Posterior cingulate gyrus (tissue), 11 donors: ENCODE data around the gene VTCN1.
A peak's percentile ranks its signal among the peaks of the same experiment; 100 is the strongest.
"Not testable (repeated sequence)": the region's sequence is repeated elsewhere in the genome, so short reads cannot be mapped to it uniquely, and the experiment has no call there.

ENCODE experiments used
- DNase-seq, 10 donors: peaks; one replicate each; pipeline versions ENCODE4 v3.0.0 to v3.0.0-alpha.2; 2020 to 2021; ENCODE audit warnings: mixed read lengths in 3 of 10
- intact Hi-C: fragments of 100-400 bp; cut with DNase I; formaldehyde crosslinking; loops from one replicate; pipeline ENCODE4 v1.15.1; 2023

Gene VTCN1

DNA sequence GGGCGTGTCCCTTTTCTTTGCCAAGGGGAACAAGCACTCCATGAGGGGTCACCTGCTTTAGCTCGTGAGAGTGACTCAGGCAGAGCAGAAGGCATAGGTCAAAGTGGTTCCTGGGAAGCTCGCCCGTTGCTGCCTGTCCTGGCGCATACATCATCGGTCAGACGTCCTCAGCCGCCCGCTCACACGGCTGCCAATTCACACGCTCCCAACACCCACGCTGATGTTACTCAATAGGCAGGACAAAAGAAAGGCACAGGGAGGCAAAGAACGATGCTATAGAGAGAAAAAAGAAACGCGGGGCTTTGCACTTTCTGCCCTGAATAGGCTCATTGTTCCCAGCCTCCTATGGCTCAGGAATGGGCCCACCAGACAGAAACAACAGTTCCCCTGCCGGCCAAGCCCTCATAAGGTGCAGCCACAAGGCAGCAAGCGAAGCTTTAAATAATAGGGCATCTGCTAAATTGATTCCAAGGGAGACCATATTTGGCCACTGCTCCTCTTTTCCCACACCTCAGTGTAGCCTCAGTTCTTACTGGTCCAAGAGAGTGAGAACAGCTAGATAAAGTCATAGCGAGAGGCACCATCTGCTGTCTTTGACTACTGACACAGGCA, 38.7 kb downstream of the VTCN1 start:
- intact Hi-C loops = no loop called here
- peak in 4 of 10 donors; percentile 10 to 88 (median 20) for DNase-seq

GRCh38 chr1:117169871-117170596, 40.7 kb downstream of the VTCN1 start:
- intact Hi-C loops = no loop called here
- no peak for DNase-seq

DNA sequence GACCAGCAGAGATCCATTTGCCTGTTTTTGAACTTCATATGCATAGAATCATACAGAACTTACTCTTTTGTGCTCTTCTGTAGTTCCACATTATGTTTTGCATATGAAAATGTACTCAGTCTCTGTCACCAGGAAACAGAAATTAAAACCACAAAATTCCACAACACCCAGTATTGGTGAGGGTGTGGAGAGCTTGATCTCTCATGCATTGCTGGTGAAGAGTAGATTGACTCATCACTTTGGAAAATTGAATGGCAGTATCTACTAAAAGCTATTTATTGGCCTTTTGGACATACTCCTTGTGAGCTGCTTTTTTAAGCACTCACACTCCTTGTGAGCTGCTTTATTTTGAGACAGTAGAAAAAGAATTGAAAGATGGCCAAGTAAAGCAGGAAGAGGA, 43.3 kb downstream of the VTCN1 start:
- intact Hi-C loops = no loop called here
- DNase-seq = no peak

DNA sequence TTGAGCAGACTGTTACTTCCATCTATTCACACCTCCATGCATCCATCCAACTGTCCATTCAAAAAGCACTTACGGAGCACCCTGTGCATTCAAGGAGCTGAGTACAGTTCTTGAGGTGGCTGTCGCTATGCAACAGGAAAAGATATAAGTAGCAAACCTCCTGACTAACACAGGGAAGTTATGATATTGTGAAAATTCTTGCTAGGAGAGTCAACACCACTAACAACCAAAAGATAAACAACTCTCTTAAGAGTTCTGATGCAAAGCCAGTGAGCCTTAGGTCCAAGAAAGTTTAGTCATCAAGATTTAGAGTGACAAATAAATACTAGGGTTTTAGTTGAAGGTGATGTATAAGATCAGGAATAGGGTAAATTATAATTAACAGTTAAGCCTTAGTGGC, 44.7 kb downstream of the VTCN1 start:
- DNase-seq = no peak
- intact Hi-C loops = no loop called here

GRCh38 chr1:117164209-117164608, 46.5 kb downstream of the VTCN1 start:
- no peak for DNase-seq
- intact Hi-C loops = no loop called here

GRCh38 chr1:117162816-117163215, 47.9 kb downstream of the VTCN1 start:
- DNase-seq = no peak
- intact Hi-C loops = no loop called here

DNA sequence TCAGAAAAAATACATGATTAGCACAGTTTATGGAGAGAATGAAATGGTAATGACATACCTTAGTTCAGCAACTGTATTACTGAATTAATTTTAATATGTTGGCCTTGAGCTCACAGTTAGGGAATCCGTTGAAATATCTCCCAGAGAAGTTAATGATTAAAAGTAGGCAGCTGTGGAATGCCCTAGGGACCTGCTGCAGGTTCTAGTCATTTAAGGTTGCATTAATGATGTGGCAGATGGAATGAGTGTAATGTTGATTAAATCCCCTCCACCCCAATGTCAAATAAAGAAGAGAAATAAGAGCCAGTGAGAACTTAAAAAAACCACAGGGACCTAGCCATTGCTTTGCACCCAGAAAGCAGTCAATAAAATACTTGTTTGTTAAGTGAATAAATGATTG, 48.8 kb downstream of the VTCN1 start:
- DNase-seq = no peak
- intact Hi-C loops = no loop called here

DNA sequence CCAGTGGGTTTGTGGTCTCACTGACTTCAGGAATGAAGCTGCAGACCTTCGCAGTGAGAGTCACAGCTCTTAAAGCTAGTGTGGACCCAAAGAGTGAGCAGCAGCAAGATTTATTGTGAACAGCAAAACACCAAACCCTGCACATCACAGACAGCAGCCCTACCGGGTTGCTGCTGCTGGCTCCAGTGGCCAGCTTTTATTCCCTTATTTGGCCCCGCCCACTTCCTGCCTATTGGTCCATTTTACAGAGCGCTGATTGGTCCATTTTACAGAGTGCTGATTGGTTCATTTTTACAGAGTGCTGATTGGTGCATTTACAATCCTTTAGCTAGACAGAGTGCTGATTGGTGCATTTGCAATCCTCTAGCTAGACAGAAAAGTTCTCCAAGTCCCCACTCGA, 59.4 kb downstream of the VTCN1 start:
- DNase-seq, intact Hi-C loops: not testable (repeated sequence)

- intact Hi-C loops = no loop called here
- DNase-seq = no peak
These were observed 60.4 kb downstream of the VTCN1 start for GRCh38 chr1:117150316-117150715.

DNA sequence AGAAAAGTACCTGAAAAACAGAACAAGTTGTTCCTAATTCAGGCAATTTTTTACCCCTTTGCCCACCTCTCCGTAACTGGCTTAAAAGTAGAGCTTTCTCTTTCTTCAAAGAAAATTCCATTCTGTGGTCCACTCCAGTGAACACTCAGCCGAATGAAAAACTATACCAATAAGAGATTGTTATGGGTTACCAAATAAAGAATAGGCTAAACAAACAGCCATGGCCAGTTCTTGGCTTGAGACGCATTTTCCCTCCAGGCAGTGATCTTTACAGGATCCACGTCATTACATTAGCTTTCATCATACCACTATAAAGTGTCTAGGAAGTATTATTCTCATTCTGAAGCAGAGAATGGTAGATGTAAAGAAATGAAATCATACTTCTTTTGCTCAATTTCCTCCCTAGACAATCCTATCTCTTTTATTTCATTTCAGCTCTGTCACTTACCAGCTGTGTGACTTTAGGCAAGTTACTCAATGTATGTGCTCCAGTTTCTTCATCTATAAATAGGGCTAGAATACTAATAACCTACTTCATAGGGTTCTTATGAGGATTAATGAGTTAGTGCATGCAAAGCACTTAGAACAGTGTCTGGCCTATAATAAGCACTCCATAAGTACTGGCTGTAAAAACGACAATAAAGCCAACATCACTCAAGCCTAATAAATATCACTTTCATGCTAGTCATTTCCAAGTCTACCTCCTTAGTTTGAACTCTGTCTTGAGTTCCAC, 62.7 kb downstream of the VTCN1 start:
- DNase-seq = no peak
- intact Hi-C loops = no loop called here

DNA sequence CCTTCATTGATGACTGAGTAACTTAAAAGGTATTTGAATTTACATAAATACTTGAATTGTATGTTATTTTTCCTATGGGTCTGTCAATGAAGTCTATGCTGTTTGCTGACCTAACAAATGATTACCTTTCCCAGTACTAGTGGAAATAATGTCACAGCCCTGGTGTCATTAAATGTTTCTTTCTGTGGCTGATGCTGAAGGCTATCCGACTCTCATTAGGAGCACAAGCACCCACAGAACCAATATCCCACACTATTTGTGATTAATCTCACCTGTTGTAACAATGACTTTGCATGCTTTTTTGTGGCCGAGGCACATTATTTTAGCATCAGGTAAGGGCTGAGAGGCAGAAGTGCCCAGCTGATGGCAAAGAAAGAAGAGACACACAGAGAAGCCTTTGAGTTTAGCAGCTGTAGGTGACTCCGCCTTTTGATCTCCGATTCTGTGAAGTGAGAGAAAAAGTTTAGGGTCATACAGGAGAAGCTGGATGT, 63.3 kb downstream of the VTCN1 start:
- DNase-seq = no peak
- intact Hi-C loops = no loop called here

GRCh38 chr1:117146575-117147340, 64.0 kb downstream of the VTCN1 start:
- no peak for DNase-seq
- intact Hi-C loops = no loop called here

DNA sequence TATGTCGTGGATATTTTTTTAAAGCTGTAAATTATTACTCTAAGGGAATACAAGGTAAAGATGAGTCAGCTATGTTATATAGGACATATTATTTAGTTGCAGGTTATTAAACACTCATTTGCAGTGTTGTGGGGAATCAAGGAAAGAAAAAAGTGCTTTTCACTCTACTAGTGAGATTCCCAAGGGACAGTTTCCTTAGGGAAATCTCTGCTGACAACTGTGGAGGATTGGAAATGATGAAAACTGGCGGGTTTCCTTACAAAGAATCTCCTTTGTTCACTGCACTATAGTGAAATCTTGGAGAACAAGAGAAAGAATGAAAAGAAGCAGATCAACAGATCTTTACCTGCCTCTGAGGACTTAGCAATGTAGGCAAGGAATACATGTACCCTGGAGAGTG, 64.7 kb downstream of the VTCN1 start:
- intact Hi-C loops = no loop called here
- DNase-seq = no peak

DNA sequence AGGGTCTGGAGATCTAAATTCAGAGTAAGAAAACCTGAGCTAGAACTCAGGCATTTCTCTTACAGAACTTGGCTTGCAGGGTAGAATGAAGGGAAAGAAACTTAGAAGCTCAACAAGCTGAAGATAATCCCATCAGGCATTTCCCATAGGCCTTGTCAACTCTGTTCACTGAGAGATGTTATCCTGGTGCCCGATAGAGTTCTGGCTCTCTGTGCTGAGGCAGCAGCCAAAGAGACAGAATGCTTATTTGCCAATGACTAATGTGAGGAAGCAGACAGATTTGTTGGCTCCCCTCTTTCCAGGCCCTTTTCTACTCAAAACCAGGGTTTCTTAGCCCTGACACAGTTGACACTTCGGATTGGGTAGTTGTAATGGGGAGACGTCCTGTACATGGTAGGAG, 66.9 kb downstream of the VTCN1 start:
- intact Hi-C loops = no loop called here
- DNase-seq = no peak

DNA sequence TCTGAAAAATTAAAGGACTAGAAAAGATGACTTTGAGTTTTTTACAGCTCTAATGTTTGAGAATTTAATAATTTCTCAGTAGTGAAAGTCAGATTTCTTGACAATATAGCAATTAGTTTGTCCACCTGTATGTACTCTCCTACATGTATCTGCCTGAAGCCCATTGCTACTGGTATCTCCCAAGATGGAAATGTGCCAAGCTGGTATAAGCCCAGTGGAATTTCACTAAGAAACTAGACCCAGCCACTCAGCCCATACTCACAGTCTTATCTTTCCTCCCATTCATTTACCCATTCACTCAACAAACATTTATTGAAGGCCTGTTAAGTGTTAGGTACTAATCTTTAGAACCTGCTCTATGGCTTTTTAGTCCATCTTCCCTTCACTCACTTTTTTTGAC, 67.6 kb downstream of the VTCN1 start:
- intact Hi-C loops = no loop called here
- no peak for DNase-seq

DNA sequence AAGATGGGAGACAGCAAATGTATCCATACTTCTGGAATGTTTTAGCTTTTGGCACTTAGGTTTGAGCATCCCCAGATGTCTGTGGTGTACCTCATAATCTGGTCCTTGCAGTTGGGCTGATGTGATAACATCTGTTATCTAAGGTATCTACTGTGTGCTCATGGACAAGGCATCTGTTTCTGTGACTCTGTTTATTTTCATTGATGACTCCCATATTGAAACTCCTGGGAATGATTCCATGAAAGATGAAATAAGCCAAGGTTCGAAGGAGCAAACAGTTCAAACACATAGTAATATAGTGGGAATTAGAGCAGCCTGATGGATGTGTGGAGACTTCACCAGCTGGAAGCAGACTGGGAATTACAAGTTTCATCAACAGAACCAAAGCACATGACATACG, 68.5 kb downstream of the VTCN1 start:
- intact Hi-C loops = no loop called here
- no peak for DNase-seq

GRCh38 chr1:117138561-117138960, 72.2 kb downstream of the VTCN1 start:
- DNase-seq = no peak
- intact Hi-C loops = no loop called here

DNA sequence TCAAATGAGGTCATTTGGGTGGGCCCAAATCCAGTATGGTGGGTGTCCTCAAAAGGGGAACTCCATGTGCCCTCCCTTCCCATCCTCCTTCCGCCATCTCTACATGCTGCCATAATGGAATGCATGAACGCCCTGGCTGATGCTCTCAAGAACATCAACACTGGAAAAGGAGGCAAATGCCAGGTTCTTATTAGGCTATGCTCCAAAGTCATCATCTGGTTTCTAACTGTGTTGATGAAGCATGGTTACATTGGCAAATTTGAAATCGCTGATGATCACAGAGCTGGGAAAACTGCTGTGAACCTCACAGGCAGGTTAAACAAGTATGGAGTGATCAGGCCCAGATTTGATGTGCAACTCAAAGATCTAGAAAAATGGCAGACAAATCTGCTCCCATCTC, 72.6 kb downstream of the VTCN1 start:
- intact Hi-C loops = no loop called here
- DNase-seq = no peak

DNA sequence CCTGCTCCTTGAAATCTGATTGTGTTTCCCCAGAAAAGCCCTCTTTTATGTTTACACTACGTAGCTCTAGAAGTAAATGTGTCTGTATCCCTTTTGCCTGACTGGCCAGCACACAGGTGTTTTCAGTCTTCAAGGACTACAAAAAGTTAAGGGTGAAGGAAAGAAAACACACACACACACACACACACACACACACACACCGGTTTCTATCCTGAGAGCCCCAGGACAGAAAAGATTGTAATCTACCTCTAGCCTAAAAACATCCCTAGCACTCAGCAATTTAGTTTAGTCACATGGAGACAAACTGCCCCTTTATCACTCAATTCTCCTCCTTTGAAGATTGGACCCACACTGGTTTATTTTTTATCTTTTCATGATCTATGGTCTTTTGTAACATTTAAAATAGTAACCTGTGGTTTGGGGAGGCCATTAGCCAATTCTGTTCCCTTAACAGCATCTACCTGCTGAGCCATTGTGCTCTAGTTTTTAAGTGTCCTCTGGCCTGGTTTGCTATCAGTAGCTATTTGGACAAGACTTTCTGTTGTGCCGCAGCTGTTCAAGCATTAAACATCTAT, 73.4 kb downstream of the VTCN1 start:
- intact Hi-C loops = no loop called here
- no peak for DNase-seq

GRCh38 chr1:117136749-117137148, 74.0 kb downstream of the VTCN1 start:
- no peak for DNase-seq
- intact Hi-C loops = no loop called here

DNA sequence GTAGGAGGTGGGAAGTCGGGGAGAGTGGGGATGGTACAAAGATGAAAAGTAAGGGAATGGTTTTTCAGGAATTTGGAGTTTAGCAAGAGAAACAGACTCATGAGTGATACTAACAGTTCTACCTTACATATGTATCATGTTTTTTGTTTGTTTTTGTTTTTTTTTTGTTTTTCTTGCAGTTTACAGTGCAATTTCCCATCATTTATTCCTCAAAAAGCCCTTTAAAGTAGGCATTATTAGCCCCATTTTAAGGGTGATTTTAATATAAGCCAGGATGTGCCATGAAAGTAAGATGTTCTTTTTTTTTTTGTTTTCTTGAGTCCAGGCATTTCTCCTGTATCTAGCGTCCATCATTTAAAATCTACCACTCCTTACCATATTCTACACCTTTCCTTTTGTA, 75.4 kb downstream of the VTCN1 start:
- intact Hi-C loops = no loop called here
- no peak for DNase-seq
